ENCODE results near the gene CPB2.

GRCh38 chr13:46146898-46147297, 42.1 kb upstream of the CPB2 start:
- TF ChIP-seq CTCF (IDR thresholded peaks at IDR 0.05 in 2 of 3, conservative IDR thresholded peaks at IDR 0.05 in 1 of 3; ENCODE audit: borderline replicate concordance in 1 of 3, insufficient read depth in 1 of 3, low read depth in 2 of 3, low read length in 2 of 3) (peak; percentile 19 to 37 (median 30); a peak in 5 of 6 replicates), YY1 (IDR thresholded peaks at IDR 0.05; ENCODE audit: extremely low read depth, insufficient replicate concordance, low read depth, low read length) (no peak), EZH2 (IDR thresholded peaks at IDR 0.05) (no peak), JUND (IDR thresholded peaks at IDR 0.05) (no peak), RAD21 (IDR thresholded peaks at IDR 0.05; ENCODE audit: low read depth) (peak; percentile 51), POLR2A (IDR thresholded peaks at IDR 0.05; ENCODE audit: borderline replicate concordance, extremely low read depth, insufficient read depth, insufficient read length) (no peak), SIN3A (IDR thresholded peaks at IDR 0.05; ENCODE audit: low read depth) (no peak), CEBPB (IDR thresholded peaks at IDR 0.05; ENCODE audit: low read depth) (no peak), SP1 (IDR thresholded peaks at IDR 0.05; ENCODE audit: low read depth) (no peak), POLR2AphosphoS5 (IDR thresholded peaks at IDR 0.05; ENCODE audit: low read depth, low read length) (no peak), TCF7L2 (IDR thresholded peaks at IDR 0.05; ENCODE audit: borderline replicate concordance, extremely low read depth, insufficient read depth, insufficient read length) (no peak)

Measured in HCT116 (cell line).